Nephron progenitor cell (in vitro differentiated cells): ENCODE measurements around the gene MUC15.

ENCODE experiments used
- DNase-seq: peaks from one replicate; pipeline ENCODE4 v3.0.0; 2021
- H3K27ac Mint-ChIP-seq: 2 replicates; pipeline ENCODE4 v1.8.0; 2021; ENCODE audit warnings: mild to moderate bottlenecking, moderate library complexity, mixed read lengths
- H3K27me3 Mint-ChIP-seq: 2 replicates; pipeline ENCODE4 v1.8.0; 2021; ENCODE audit warnings: mild to moderate bottlenecking, low read depth, mixed read lengths; ENCODE audit not compliant: poor library complexity
- H3K36me3 Mint-ChIP-seq: 2 replicates; pipeline ENCODE4 v1.8.0; 2021; ENCODE audit warnings: low read depth, mixed read lengths
- H3K4me1 Mint-ChIP-seq: 2 replicates; pipeline ENCODE4 v1.8.0; 2021; ENCODE audit warnings: mixed read lengths
- H3K4me3 Mint-ChIP-seq: 2 replicates; pipeline ENCODE4 v1.8.0; 2021; ENCODE audit warnings: mild to moderate bottlenecking, moderate library complexity, mixed read lengths
- H3K9me3 Mint-ChIP-seq: 2 replicates; pipeline ENCODE4 v1.8.0; 2021; ENCODE audit warnings: mild to moderate bottlenecking, moderate library complexity, mixed read lengths
- TF ChIP-seq, protein P1 (sequence below): fragments of 200-600 bp; sonication (generic); IDR thresholded peaks from 2 replicates; pipeline ENCODE4 v1.5.0; 2021; ENCODE audit warnings: antibody characterized with exemption

MUC15 gene

DNA sequence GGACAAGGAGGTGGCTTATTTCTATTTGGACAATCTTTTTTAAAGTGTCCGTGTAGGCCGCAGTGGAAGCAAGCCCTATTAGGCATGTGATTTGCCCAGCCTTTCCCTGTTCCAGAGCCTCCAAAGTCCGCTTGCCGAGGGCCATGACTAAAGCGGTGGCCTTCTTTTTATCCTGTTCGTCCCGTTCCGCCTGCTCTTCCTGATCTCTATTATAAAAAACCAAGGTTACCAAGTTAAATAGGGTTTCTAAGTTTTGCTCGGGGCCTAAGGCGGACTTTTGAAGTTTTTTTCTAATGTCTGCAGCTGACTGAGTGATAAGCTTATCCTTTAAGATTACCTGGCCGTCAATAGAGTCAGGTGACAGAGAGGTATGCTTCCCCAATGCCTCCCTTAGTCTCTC is 21.6 kb upstream of the MUC15 start:
- no peak overlapping the region for H3K4me3 Mint-ChIP-seq
- H3K4me1 Mint-ChIP-seq: no peaks in the 10 kb centered on the region
- H3K9me3 Mint-ChIP-seq: no peaks in the 10 kb centered on the region
- DNase-seq: no peak
- H3K27me3 Mint-ChIP-seq: peaks cover 4% of the 10 kb centered on the region
- no peaks in the 10 kb centered on the region for H3K36me3 Mint-ChIP-seq
- TF ChIP-seq, protein P1, sequence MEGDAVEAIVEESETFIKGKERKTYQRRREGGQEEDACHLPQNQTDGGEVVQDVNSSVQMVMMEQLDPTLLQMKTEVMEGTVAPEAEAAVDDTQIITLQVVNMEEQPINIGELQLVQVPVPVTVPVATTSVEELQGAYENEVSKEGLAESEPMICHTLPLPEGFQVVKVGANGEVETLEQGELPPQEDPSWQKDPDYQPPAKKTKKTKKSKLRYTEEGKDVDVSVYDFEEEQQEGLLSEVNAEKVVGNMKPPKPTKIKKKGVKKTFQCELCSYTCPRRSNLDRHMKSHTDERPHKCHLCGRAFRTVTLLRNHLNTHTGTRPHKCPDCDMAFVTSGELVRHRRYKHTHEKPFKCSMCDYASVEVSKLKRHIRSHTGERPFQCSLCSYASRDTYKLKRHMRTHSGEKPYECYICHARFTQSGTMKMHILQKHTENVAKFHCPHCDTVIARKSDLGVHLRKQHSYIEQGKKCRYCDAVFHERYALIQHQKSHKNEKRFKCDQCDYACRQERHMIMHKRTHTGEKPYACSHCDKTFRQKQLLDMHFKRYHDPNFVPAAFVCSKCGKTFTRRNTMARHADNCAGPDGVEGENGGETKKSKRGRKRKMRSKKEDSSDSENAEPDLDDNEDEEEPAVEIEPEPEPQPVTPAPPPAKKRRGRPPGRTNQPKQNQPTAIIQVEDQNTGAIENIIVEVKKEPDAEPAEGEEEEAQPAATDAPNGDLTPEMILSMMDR: no peak
- no peak overlapping the region for H3K27ac Mint-ChIP-seq

DNA sequence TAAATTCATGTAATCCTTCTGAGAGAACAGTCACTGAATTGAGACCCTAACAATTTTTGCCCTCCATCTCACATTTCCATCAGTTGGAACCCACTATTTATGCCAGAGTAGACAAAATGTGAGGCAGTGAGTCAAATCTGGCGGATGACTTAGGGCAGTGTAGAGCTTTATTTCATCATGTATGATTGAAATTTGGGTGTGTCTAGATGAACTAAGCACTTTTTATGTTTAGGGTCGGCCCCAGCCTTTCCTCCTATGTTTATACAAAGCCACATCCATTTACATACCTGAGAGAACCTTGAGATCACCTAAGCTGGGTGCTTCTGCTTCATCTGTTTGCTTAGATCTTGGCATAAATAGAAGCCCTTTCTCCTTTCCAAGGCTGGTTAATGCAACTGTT is 15.0 kb upstream of the MUC15 start:
- TF ChIP-seq, protein P1: no peak
- no peaks in the 10 kb centered on the region for H3K4me1 Mint-ChIP-seq
- H3K9me3 Mint-ChIP-seq: no peaks in the 10 kb centered on the region
- no peak overlapping the region for H3K4me3 Mint-ChIP-seq
- H3K27me3 Mint-ChIP-seq: peaks cover 10% of the 10 kb centered on the region
- no peak overlapping the region for H3K27ac Mint-ChIP-seq
- no peak for DNase-seq
- no peaks in the 10 kb centered on the region for H3K36me3 Mint-ChIP-seq

DNA sequence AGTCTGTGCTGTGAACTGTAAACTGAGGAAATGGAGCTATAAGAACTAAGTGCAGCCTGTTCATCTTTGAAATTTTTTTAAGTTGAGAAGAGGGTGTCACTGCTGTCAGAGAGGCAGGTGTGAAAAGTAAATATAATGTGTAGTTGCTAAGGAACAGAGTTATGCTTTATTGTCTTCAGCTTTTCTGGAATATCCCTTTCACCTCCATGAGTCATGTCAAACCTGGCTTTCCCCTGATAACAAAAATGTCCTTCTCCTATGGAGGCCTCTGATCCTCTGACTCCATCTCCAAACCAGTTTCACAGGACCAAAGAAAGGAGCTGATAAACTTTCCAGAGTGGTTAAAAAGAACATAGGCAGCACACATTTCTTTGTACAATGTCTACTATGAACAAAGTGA is 12.8 kb upstream of the MUC15 start:
- H3K27ac Mint-ChIP-seq: no peak overlapping the region
- H3K36me3 Mint-ChIP-seq: no peaks in the 10 kb centered on the region
- DNase-seq: no peak
- TF ChIP-seq, protein P1: no peak
- peaks cover 5% of the 10 kb centered on the region for H3K4me1 Mint-ChIP-seq
- H3K9me3 Mint-ChIP-seq: no peaks in the 10 kb centered on the region
- peaks cover 10% of the 10 kb centered on the region for H3K27me3 Mint-ChIP-seq
- no peak overlapping the region for H3K4me3 Mint-ChIP-seq

DNA sequence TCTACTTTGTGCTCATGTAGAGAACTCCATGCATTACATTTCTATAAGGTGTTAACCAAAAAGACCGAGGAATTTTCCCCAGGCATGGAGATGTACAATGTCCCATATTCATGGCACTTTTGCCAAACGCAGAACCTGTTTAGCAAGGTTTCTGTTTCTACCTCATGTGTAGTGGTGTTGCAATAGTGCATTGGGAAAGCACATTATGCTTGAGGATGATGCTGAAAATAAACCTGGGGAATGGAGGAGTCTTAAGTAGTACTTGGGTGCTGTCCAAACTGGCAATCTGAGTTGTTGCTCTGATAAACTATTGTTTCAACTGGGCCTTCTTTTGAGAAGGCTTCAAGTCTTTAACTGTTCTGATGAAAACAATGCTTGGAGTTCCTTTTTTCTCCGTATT is 11.5 kb upstream of the MUC15 start:
- TF ChIP-seq, protein P1: no peak
- no peaks in the 10 kb centered on the region for H3K36me3 Mint-ChIP-seq
- H3K9me3 Mint-ChIP-seq: no peaks in the 10 kb centered on the region
- peaks cover 5% of the 10 kb centered on the region for H3K4me1 Mint-ChIP-seq
- no peak overlapping the region for H3K4me3 Mint-ChIP-seq
- peaks cover 6% of the 10 kb centered on the region for H3K27me3 Mint-ChIP-seq
- H3K27ac Mint-ChIP-seq: no peak overlapping the region
- no peak for DNase-seq

DNA sequence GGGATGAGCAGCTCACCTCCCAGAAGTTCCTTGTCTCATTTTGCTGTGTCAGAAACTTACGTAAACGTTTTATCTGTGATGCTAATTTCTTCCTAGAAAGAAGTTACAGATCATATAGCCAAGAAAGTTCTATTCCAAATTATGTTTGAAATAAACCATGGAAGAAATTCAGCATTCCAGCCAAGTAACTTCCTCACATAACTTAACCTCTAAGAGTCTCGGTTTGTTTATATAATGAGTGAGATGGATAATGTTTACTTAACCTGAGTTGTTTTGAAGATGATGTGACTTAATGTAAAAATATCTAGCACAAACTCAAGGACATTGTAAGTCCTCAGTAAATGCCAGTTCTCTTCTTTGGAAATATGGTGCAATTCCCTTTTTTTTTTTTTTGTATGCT is 8.9 kb upstream of the MUC15 start:
- Mint-ChIP-seq H3K9me3 (no peaks in the 10 kb centered on the region), H3K27ac (no peak overlapping the region), H3K27me3 (no peaks in the 10 kb centered on the region), H3K4me3 (no peak overlapping the region), H3K4me1 (peaks cover 5% of the 10 kb centered on the region), H3K36me3 (no peaks in the 10 kb centered on the region)
- no peak for DNase-seq
- TF ChIP-seq, protein P1: no peak

DNA sequence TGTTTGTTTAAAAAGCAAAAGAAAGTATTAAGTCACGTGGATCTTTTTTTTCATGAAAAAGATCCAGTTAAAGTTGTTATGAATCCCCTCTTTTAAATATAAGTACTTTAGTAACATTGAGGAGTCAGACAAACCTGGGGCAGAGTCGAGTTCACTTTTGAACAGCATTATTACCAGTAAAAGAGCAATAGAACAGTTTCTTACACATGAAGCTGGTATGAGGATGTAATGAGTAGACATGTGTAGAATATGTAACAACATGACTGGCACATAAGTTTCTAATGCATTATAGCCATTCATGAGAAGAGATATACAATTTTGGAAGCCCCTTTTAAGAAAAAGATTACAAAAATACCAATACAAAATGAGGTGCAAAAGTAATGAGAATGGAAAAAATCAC is 7.6 kb upstream of the MUC15 start:
- TF ChIP-seq, protein P1: no peak

More for the DNA sequence above, 7.6 kb upstream of the MUC15 start:
- H3K9me3 Mint-ChIP-seq: no peaks in the 10 kb centered on the region
- no peak overlapping the region for H3K27ac Mint-ChIP-seq
- H3K27me3 Mint-ChIP-seq: no peaks in the 10 kb centered on the region
- H3K4me3 Mint-ChIP-seq: no peak overlapping the region
- peaks cover 5% of the 10 kb centered on the region for H3K4me1 Mint-ChIP-seq
- DNase-seq: no peak
- H3K36me3 Mint-ChIP-seq: no peaks in the 10 kb centered on the region
